SK-N-SH (cell line): ENCODE measurements around the gene TGFBI. TPM values are rescaled to one million over a fixed set of nuclear protein-coding genes. Genes with fewer than 3 reads are reported as not detected.
A peak's percentile ranks its signal among the peaks of the same experiment; 100 is the strongest.

Source experiments
- CTCF ChIA-PET: fragments of 300-600, 350-600 bp; formaldehyde crosslinking; extraction: SDS; loops from one replicate; lab custom pipeline; 2021; lab: Yijun Ruan, JAX
- POLR2A ChIA-PET: fragments of 350-600 bp; sonication (Branson Sonifier 250); formaldehyde crosslinking; extraction: SDS; loops from one replicate; lab custom pipeline; 2020; ENCODE audit warnings: antibody characterized with exemption, inconsistent platforms; lab: Yijun Ruan, JAX
- DNase-seq: peaks from one replicate; pipeline ENCODE4 v3.0.0; 2012
- H2AFZ ChIP-seq: fragments of 200-600 bp; sonication (generic); 2 replicates; pipeline ENCODE4 v1.8.1; 2016; ENCODE audit warnings: antibody characterized with exemption, mild to moderate bottlenecking, low read depth
- H3F3A ChIP-seq: fragments of 200-600 bp; sonication (generic); replicated peaks from 2 replicates; pipeline ENCODE3; 2016; ENCODE audit warnings: antibody characterized with exemption, mild to moderate bottlenecking; ENCODE audit not compliant: insufficient read depth
- H3K27ac ChIP-seq, 2 experiments: fragments of 200-500 bp in 1 of 2; fragments of 200-600 bp in 1 of 2; sonication (Bioruptor generic) in 1 of 2; sonication (generic), shearing (Covaris generic) in 1 of 2; 2 replicates each; pipeline versions ENCODE4 v1.5.1 to v1.6.1; 2014 to 2016; ENCODE audit warnings: low read depth in 2 of 2, inconsistent platforms in 1 of 2, low read length in 1 of 2, mild to moderate bottlenecking in 1 of 2, mixed read lengths in 1 of 2
- H3K27me3 ChIP-seq: fragments of 200-600 bp; sonication (generic), shearing (Covaris generic); 2 replicates; pipeline ENCODE4 v1.6.1; 2016; ENCODE audit warnings: mixed run types; ENCODE audit not compliant: insufficient read depth
- H3K36me3 ChIP-seq, 2 experiments: fragments of 200-500 bp in 1 of 2; fragments of 200-600 bp in 1 of 2; sonication (Bioruptor generic) in 1 of 2; sonication (generic) in 1 of 2; replicated peaks in 1 of 2; 2 replicates each; pipeline versions ENCODE3 to v1.5.1; 2014 to 2016; ENCODE audit warnings: low read length in 1 of 2, mild to moderate bottlenecking in 1 of 2; ENCODE audit not compliant: insufficient read depth in 2 of 2, control insufficient read depth in 1 of 2
- H3K4me1 ChIP-seq, 2 experiments: fragments of 200-500 bp in 1 of 2; fragments of 200-600 bp in 1 of 2; sonication (Bioruptor generic) in 1 of 2; sonication (generic), shearing (Covaris generic) in 1 of 2; 2 replicates each; pipeline versions ENCODE4 v1.5.1 to v1.6.1; 2014 to 2016; ENCODE audit warnings: low read depth in 1 of 2, low read length in 1 of 2, mixed run types in 1 of 2; ENCODE audit not compliant: insufficient read depth in 2 of 2, control insufficient read depth in 1 of 2
- H3K4me2 ChIP-seq: fragments of 200-600 bp; sonication (generic), shearing (Covaris generic); 2 replicates; pipeline ENCODE4 v1.6.1; 2017; ENCODE audit warnings: mixed run types
- H3K4me3 ChIP-seq, 2 experiments: fragments of 200-500 bp in 1 of 2; fragments of 200-600 bp in 1 of 2; sonication (Bioruptor generic) in 1 of 2; sonication (generic), shearing (Covaris generic) in 1 of 2; 2 replicates each; pipeline versions ENCODE4 v1.5.1 to v1.8.1; 2014 to 2016; ENCODE audit warnings: low read depth in 2 of 2, inconsistent platforms in 1 of 2, low read length in 1 of 2, mild to moderate bottlenecking in 1 of 2, mixed read lengths in 1 of 2, moderate library complexity in 1 of 2
- H3K79me2 ChIP-seq: fragments of 200-600 bp; sonication (generic); 2 replicates; pipeline ENCODE4 v1.8.1; 2017; ENCODE audit warnings: mild to moderate bottlenecking; ENCODE audit not compliant: insufficient read depth
- H3K9ac ChIP-seq: fragments of 200-600 bp; sonication (generic); 2 replicates; pipeline ENCODE4 v1.6.1; 2017; ENCODE audit warnings: mixed run types
- H3K9me2 ChIP-seq: fragments of 200-600 bp; sonication (generic); 2 replicates; pipeline ENCODE4 v1.6.1; 2017; ENCODE audit warnings: mixed run types
- H3K9me3 ChIP-seq: fragments of 200-600 bp; sonication (generic); 2 replicates; pipeline ENCODE4 v1.6.1; 2017; ENCODE audit warnings: mixed run types, mild to moderate bottlenecking, moderate library complexity
- H4K20me1 ChIP-seq: fragments of 200-600 bp; sonication (generic); 2 replicates; pipeline ENCODE4 v1.6.1; 2017; ENCODE audit warnings: mild to moderate bottlenecking, mixed run types; ENCODE audit not compliant: insufficient read depth
- CHD2 ChIP-seq: fragments of 150-350 bp; IDR thresholded peaks from 2 replicates; pipeline ENCODE4 v1.6.1; 2018; ENCODE audit warnings: low read length; ENCODE audit not compliant: partially characterized antibody
- ELF1 ChIP-seq: IDR thresholded peaks from 2 replicates; pipeline ENCODE4 v1.4.0; 2012
- EP300 ChIP-seq, 2 experiments: IDR thresholded peaks; 2 replicates each; pipeline versions ENCODE4 v1.4.0 to v1.6.1; 2012; ENCODE audit warnings: borderline replicate concordance in 1 of 2, low read depth in 1 of 2, low read length in 1 of 2
- FOSL2 ChIP-seq: IDR thresholded peaks from 2 replicates; pipeline ENCODE4 v1.4.0; 2012; ENCODE audit warnings: low read depth, mild to moderate bottlenecking, moderate library complexity, borderline replicate concordance
- FOXM1 ChIP-seq: IDR thresholded peaks from 2 replicates; pipeline ENCODE4 v1.4.0; 2012; ENCODE audit warnings: low read depth, mild to moderate bottlenecking
- GABPA ChIP-seq: IDR thresholded peaks from 2 replicates; pipeline ENCODE4 v1.4.0; 2012; ENCODE audit warnings: low read depth, mild to moderate bottlenecking
- GATA2 ChIP-seq: sonication (generic); formaldehyde crosslinking; IDR thresholded peaks from 2 replicates; pipeline ENCODE4 v1.5.0; 2020; ENCODE audit warnings: mild to moderate bottlenecking, missing genetic modification reagents
- JUND ChIP-seq: IDR thresholded peaks from 2 replicates; pipeline ENCODE4 v1.4.0; 2012
- MAX ChIP-seq: IDR thresholded peaks from 2 replicates; pipeline ENCODE4 v1.4.0; 2012; ENCODE audit warnings: low read depth
- NFIC ChIP-seq: IDR thresholded peaks from 2 replicates; pipeline ENCODE4 v1.4.0; 2012; ENCODE audit warnings: borderline replicate concordance
- PBX3 ChIP-seq: IDR thresholded peaks from 2 replicates; pipeline ENCODE4; 2012
- RAD21 ChIP-seq: IDR thresholded peaks from 2 replicates; pipeline ENCODE4 v1.6.1; 2012; ENCODE audit warnings: mild to moderate bottlenecking, low read length
- RXRA ChIP-seq: IDR thresholded peaks from 2 replicates; pipeline ENCODE4 v1.4.0; 2012; ENCODE audit warnings: low read depth, mild to moderate bottlenecking, borderline replicate concordance
- TCF12 ChIP-seq: IDR thresholded peaks from 2 replicates; pipeline ENCODE4 v1.4.0; 2012
- TEAD4 ChIP-seq: IDR thresholded peaks from 2 replicates; pipeline ENCODE4 v1.4.0; 2012; ENCODE audit warnings: mild to moderate bottlenecking, borderline replicate concordance; ENCODE audit not compliant: insufficient read depth
- USF2 ChIP-seq: fragments of 150-350 bp; IDR thresholded peaks from 2 replicates; pipeline ENCODE4 v1.6.1; 2017; ENCODE audit warnings: antibody characterized with exemption, low read length, low read depth, borderline replicate concordance
- ZBTB33 ChIP-seq: IDR thresholded peaks from 2 replicates; pipeline ENCODE4 v1.4.0; 2012; ENCODE audit warnings: low read depth, borderline replicate concordance
- WGBS: methylation state at CpG from one replicate; pipeline ENCODE4 v1.1.6; 2017; ENCODE audit warnings: low lambda C conversion rate; 5-methylcytosine and 5-hydroxymethylcytosine counted together
- polyA plus RNA-seq, 3 experiments: library from polyadenylated mRNA; depleted of rRNA; stranded (reverse); fragments of >200 nt; gene quantifications; 2 replicates each; pipeline ENCODE4 v1.2.3, GENCODE V29; 2012

Gene TGFBI
- polyA plus RNA-seq, 1 of the 3 experiments (the other 2 are of a cell fraction) = 2,678 TPM

GRCh38 chr5:135999406-136000139 lies 29.2 kb upstream of the TGFBI start:
- no peak overlapping the region for H3K4me3 ChIP-seq
- no peaks in the 10 kb centered on the region for H3K36me3 ChIP-seq
- ChIA-PET CTCF (no interaction called here), POLR2A (no interaction called here)
- peaks cover 8% of the 10 kb centered on the region; the same call in 1 of the 2 replicates for H3K79me2 ChIP-seq
- peaks cover 21 to 45% of the 10 kb centered on the region in 2 experiments for H3K4me1 ChIP-seq
- 52% methylated on average over 8 of the region's 8 CpGs for WGBS
- no peaks in the 10 kb centered on the region for H3K9me3 ChIP-seq
- DNase-seq = no peak
- no peaks in the 10 kb centered on the region for H3K27me3 ChIP-seq
- peak overlapping the region; percentile 17; the same call in 1 of the 2 replicates for H3K9ac ChIP-seq
- H3K4me2 ChIP-seq = 0 out of 2 replicates have a peak overlapping the region, but pooled peaks have one; percentile 6
- no peaks in the 10 kb centered on the region for H3K9me2 ChIP-seq
- H2AFZ ChIP-seq = no peak overlapping the region
- H3F3A ChIP-seq = peaks cover 46% of the 10 kb centered on the region
- no peaks in the 10 kb centered on the region for H4K20me1 ChIP-seq
- peak overlapping the region; percentile 40 to 98 for H3K27ac ChIP-seq
- TF ChIP-seq FOXM1 (peak; percentile 13; the same call in 1 of the 2 replicates), EP300 (IDR thresholded peaks at IDR 0.05; ENCODE audit: borderline replicate concordance in 1 of 2, low read depth in 1 of 2, low read length in 1 of 2) (peak in 1 of 2 experiments; percentile 63; a peak in 1 of 4 replicates), RAD21 (no peak), TEAD4 (0 out of 2 replicates have a peak, but pooled peaks have one; percentile 36), TCF12 (peak; percentile 73), NFIC (peak; percentile 45; the same call in 1 of the 2 replicates), MAX (peak; percentile 42; the same call in 1 of the 2 replicates), CHD2 (no peak), ZBTB33 (no peak), PBX3 (peak; percentile 79), USF2 (no peak), GABPA (peak; percentile 33; the same call in 1 of the 2 replicates), ELF1 (0 out of 2 replicates have a peak, but pooled peaks have one; percentile 11), GATA2 (CRISPR knock-in tag) (no peak), FOSL2 (peak; percentile 46; the same call in 1 of the 2 replicates), RXRA (peak; percentile 38; the same call in 1 of the 2 replicates), JUND (peak; percentile 44; the same call in 1 of the 2 replicates)
